22Rv1 (cell line): ENCODE results near the gene RPS27A.

ENCODE experiments used
- CTCF ChIP-seq: fragments of 450-650 bp; IDR thresholded peaks from 2 replicates; pipeline ENCODE4 v1.5.1; 2017; ENCODE audit warnings: mild to moderate bottlenecking
- ZFX ChIP-seq: fragments of 450-650 bp; IDR thresholded peaks from 2 replicates; pipeline ENCODE4 v1.6.1; 2017; ENCODE audit warnings: antibody characterized with exemption, borderline replicate concordance

- TF ChIP-seq CTCF (no peak), ZFX (no peak)
Observed at GRCh38 chr2:55277310-55277709, 44.8 kb downstream of the RPS27A start.
